Measurements from ENCODE around the gene ARHGEF3. TPM values are rescaled to one million over a fixed set of nuclear protein-coding genes. Genes with fewer than 3 reads are reported as not detected.

The ARHGEF3 gene
- total RNA-seq, 4 donors from 2014 or later: 13.0 to 21.9 (median 13.8) TPM

GRCh38 chr3:56781762-56782161 is 20.0 kb downstream of the ARHGEF3 start:
- no peak for DNase-seq (ENCODE audit: low spot score in 2 of 2)
- Histone ChIP-seq H3K9me3 (no peaks in the 10 kb centered on the region), H3K4me1 (peaks cover 0 to 47% (median 30%) of the 10 kb centered on the region in 4 donors), H3K36me3 (no peaks in the 10 kb centered on the region), H3K4me3 (no peak overlapping the region), H3K27me3 (no peaks in the 10 kb centered on the region), H3K27ac (peak overlapping the region in 1 of 4 donors; percentile 49)
- TF ChIP-seq EP300 (IDR thresholded peaks at IDR 0.05) (no peak), CTCF (IDR thresholded peaks at IDR 0.05) (no peak), POLR2A (IDR thresholded peaks at IDR 0.05) (no peak)
- 90 to 100% methylated on average over 2 of the region's 2 CpGs for WGBS, 2 donors

GRCh38 chr3:56780936-56781335 is 20.8 kb downstream of the ARHGEF3 start:
- no peak for DNase-seq (ENCODE audit: low spot score in 2 of 2)
- H3K4me3 ChIP-seq: no peak overlapping the region
- H3K27ac ChIP-seq: no peak overlapping the region
- H3K4me1 ChIP-seq: peaks cover 0 to 47% (median 30%) of the 10 kb centered on the region in 4 donors
- H3K27me3 ChIP-seq: no peaks in the 10 kb centered on the region
- TF ChIP-seq POLR2A (IDR thresholded peaks at IDR 0.05): no peak
- no peak for TF ChIP-seq CTCF (IDR thresholded peaks at IDR 0.05)
- TF ChIP-seq EP300 (IDR thresholded peaks at IDR 0.05): no peak
- no peaks in the 10 kb centered on the region for H3K36me3 ChIP-seq
- WGBS, 2 donors: 87 to 100% methylated on average over 2 of the region's 2 CpGs
- no peaks in the 10 kb centered on the region for H3K9me3 ChIP-seq

GRCh38 chr3:56778893-56779292 is 22.9 kb downstream of the ARHGEF3 start:
- WGBS, 2 donors: 63 to 74% methylated on average over 2 of the region's 2 CpGs
- Histone ChIP-seq H3K4me1 (peaks cover 0 to 35% (median 21%) of the 10 kb centered on the region in 4 donors), H3K9me3 (no peaks in the 10 kb centered on the region), H3K36me3 (no peaks in the 10 kb centered on the region), H3K27me3 (no peaks in the 10 kb centered on the region), H3K4me3 (no peak overlapping the region), H3K27ac (no peak overlapping the region)
- DNase-seq (ENCODE audit: low spot score in 2 of 2): no peak
- TF ChIP-seq CTCF (IDR thresholded peaks at IDR 0.05) (no peak), POLR2A (IDR thresholded peaks at IDR 0.05) (no peak), EP300 (IDR thresholded peaks at IDR 0.05) (no peak)

- DNase-seq (ENCODE audit: low spot score in 2 of 2): no peak
- no peak for TF ChIP-seq EP300 (IDR thresholded peaks at IDR 0.05)
- TF ChIP-seq POLR2A (IDR thresholded peaks at IDR 0.05): no peak
- no peak for TF ChIP-seq CTCF (IDR thresholded peaks at IDR 0.05)
- Histone ChIP-seq H3K27ac (no peak overlapping the region), H3K4me1 (peaks cover 0 to 12% (median 4%) of the 10 kb centered on the region in 4 donors), H3K4me3 (no peak overlapping the region), H3K36me3 (peaks cover 0 to 11% (median 0%) of the 10 kb centered on the region in 3 donors), H3K27me3 (no peaks in the 10 kb centered on the region), H3K9me3 (no peaks in the 10 kb centered on the region)
- WGBS, 2 donors: 71 to 82% methylated on average over 3 of the region's 3 CpGs
Measured at GRCh38 chr3:56776556-56776950, 25.2 kb downstream of the ARHGEF3 start.

- no peaks in the 10 kb centered on the region for H3K27me3 ChIP-seq
- TF ChIP-seq CTCF (IDR thresholded peaks at IDR 0.05) (no peak), EP300 (IDR thresholded peaks at IDR 0.05) (no peak), POLR2A (IDR thresholded peaks at IDR 0.05) (no peak)
- peak overlapping the region in 1 of 4 donors; percentile 2 for H3K27ac ChIP-seq
- H3K36me3 ChIP-seq: peaks cover 0 to 12% (median 0%) of the 10 kb centered on the region in 3 donors
- H3K4me3 ChIP-seq: peak overlapping the region in 1 of 4 donors; percentile 6
- peaks cover 0 to 12% (median 2%) of the 10 kb centered on the region in 4 donors for H3K4me1 ChIP-seq
- no peak for DNase-seq (ENCODE audit: low spot score in 2 of 2)
- WGBS, 2 donors: 50 to 66% methylated on average over 8 of the region's 8 CpGs
- no peaks in the 10 kb centered on the region for H3K9me3 ChIP-seq
Measured at GRCh38 chr3:56775838-56776555, 25.8 kb downstream of the ARHGEF3 start.
